ENCODE data around the gene CDC5L.

DNA sequence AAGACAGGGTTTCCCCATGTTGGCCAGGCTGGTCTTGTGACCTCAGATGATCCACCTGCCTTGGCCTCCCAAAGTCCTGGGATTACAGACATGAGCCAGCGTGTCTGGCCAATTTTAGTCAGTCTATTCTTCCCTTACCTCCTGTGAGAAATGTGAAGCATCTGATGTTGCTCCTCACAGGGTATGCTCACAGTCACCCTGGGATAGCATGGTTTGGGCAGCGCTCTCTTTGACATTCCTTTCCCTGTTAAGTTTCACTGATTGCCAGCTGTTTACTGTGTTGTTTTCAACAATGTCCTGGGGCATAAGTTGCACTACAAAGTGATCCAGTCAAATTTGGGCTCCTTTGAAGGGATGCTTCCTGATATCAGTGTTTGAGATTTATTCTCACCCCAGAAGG is 13.1 kb downstream of the CDC5L start:
- TF ChIP-seq, protein P1, sequence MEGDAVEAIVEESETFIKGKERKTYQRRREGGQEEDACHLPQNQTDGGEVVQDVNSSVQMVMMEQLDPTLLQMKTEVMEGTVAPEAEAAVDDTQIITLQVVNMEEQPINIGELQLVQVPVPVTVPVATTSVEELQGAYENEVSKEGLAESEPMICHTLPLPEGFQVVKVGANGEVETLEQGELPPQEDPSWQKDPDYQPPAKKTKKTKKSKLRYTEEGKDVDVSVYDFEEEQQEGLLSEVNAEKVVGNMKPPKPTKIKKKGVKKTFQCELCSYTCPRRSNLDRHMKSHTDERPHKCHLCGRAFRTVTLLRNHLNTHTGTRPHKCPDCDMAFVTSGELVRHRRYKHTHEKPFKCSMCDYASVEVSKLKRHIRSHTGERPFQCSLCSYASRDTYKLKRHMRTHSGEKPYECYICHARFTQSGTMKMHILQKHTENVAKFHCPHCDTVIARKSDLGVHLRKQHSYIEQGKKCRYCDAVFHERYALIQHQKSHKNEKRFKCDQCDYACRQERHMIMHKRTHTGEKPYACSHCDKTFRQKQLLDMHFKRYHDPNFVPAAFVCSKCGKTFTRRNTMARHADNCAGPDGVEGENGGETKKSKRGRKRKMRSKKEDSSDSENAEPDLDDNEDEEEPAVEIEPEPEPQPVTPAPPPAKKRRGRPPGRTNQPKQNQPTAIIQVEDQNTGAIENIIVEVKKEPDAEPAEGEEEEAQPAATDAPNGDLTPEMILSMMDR (IDR thresholded peaks at IDR 0.05): no peak
- TF ChIP-seq POLR2A (IDR thresholded peaks at IDR 0.05): no peak
